NCI-H146 (cell line): Measurements from ENCODE around the gene PASK.

Experiments
- DNase-seq: peaks from one replicate; lab custom pipeline; 2025; lab: John Stamatoyannopoulos, UW

Gene PASK

GRCh38 chr2:241180495-241180894 lies 31.2 kb upstream of the PASK start:
- DNase-seq, result no peak

GRCh38 chr2:241179899-241180298 lies 30.6 kb upstream of the PASK start:
- no peak for DNase-seq

GRCh38 chr2:241178961-241179360 lies 29.7 kb upstream of the PASK start:
- no peak for DNase-seq

GRCh38 chr2:241177526-241178334 lies 28.5 kb upstream of the PASK start:
- no peak for DNase-seq

- no peak for DNase-seq
Observed at GRCh38 chr2:241173557-241173956, 24.3 kb upstream of the PASK start.

GRCh38 chr2:241168366-241168765 lies 19.1 kb upstream of the PASK start:
- no peak for DNase-seq

- no peak for DNase-seq
Observed at GRCh38 chr2:241163601-241164118, 14.4 kb upstream of the PASK start.

- no peak for DNase-seq
Observed at GRCh38 chr2:241161646-241162281, 12.5 kb upstream of the PASK start.

GRCh38 chr2:241160318-241160717 lies 11.0 kb upstream of the PASK start:
- DNase-seq, result no peak

GRCh38 chr2:241159116-241159515 lies 9.8 kb upstream of the PASK start:
- no peak for DNase-seq

- DNase-seq, result no peak
Observed at GRCh38 chr2:241158546-241158900, 9.3 kb upstream of the PASK start.

- DNase-seq, result no peak
Observed at GRCh38 chr2:241157841-241158545, 8.7 kb upstream of the PASK start.

GRCh38 chr2:241156971-241157441 lies 7.7 kb upstream of the PASK start:
- DNase-seq, result no peak

GRCh38 chr2:241155936-241156335 lies 6.7 kb upstream of the PASK start:
- no peak for DNase-seq

- DNase-seq, result no peak
Observed at GRCh38 chr2:241154915-241155314, 5.6 kb upstream of the PASK start.

- no peak for DNase-seq
Observed at GRCh38 chr2:241153616-241154015, 4.3 kb upstream of the PASK start.

- DNase-seq, result no peak
Observed at GRCh38 chr2:241151934-241152660, 2.8 kb upstream of the PASK start.

GRCh38 chr2:241150660-241151530 lies 1.6 kb upstream of the PASK start:
- DNase-seq, result no peak

- peak; percentile 92 for DNase-seq
Observed at GRCh38 chr2:241149925-241150659, 820 bp upstream of the PASK start, which contains the start of gene PPP1R7. PPP1R7 (plus strand) TSS chr2:241150467; CDS start chr2:241150496, 29 bp downstream.

GRCh38 chr2:241149675-241149924 lies 328 bp upstream of the PASK start:
- DNase-seq, result no peak

GRCh38 chr2:241148239-241148638 lies 1.0 kb downstream of the PASK start:
- no peak for DNase-seq
